HCT116 (cell line): Measurements from ENCODE around the gene NALCN. TPM values are rescaled to one million over a fixed set of nuclear protein-coding genes. Genes with fewer than 3 reads are reported as not detected.

Experiments
- ATAC-seq: fragments of 200-7000 bp; cut with Tn5 transposase; 2 replicates; pipeline ENCODE4 v1.9.1; 2020; ENCODE audit warnings: mild to moderate bottlenecking, moderate library complexity
- BruUV-seq: library from RNA; stranded (reverse); fragments of 400-500 nt; replicated peaks from 2 replicates; lab custom pipeline; 2021; lab: Mats Ljungman, UMichigan
- CTCF ChIA-PET: fragments of 300-600 bp; sonication (Branson Sonifier 250); formaldehyde crosslinking; loops from one replicate; lab custom pipeline; 2021; ENCODE audit warnings: antibody characterized with exemption; lab: Charles Lee
- POLR2A ChIA-PET: fragments of 300-600, 350-600 bp; sonication (Branson Sonifier 250); formaldehyde crosslinking; loops from one replicate; lab custom pipeline; 2021; ENCODE audit warnings: antibody characterized with exemption; lab: Charles Lee
- RAD21 ChIA-PET, 2 experiments: fragments of 300-600 bp; sonication (Branson Sonifier 250); formaldehyde crosslinking; loops; one replicate each; lab custom pipeline; 2023; ENCODE audit warnings: low total read pairs in 2 of 2; ENCODE audit not compliant: uncharacterized antibody in 2 of 2, unreplicated experiment in 2 of 2, low non-redundant PET in 1 of 2; lab: Charles Lee
- DNase-seq: peaks from one replicate; pipeline ENCODE4 v3.0.0-alpha.2; 2010; ENCODE audit warnings: low read depth, low spot score
- H2AFZ ChIP-seq: fragments of 200-600 bp; shearing (Covaris generic), sonication (generic); 2 replicates; pipeline ENCODE4 v1.6.1; 2017; ENCODE audit warnings: low read depth, mixed run types, mixed read lengths, antibody characterized with exemption, low read length; ENCODE audit not compliant: poor library complexity, severe bottlenecking
- H3K27ac ChIP-seq: 2 replicates; pipeline ENCODE4 v1.5.1; 2012; ENCODE audit warnings: low read depth, low read length
- H3K27me3 ChIP-seq: fragments of 200-600 bp; sonication (generic); 2 replicates; pipeline ENCODE4 v1.6.1; 2016; ENCODE audit warnings: mixed run types, low read length, mixed read lengths; ENCODE audit not compliant: insufficient read depth
- H3K36me3 ChIP-seq, 2 experiments: fragments of 200-500 bp in 1 of 2; fragments of 200-600 bp in 1 of 2; sonication (Bioruptor generic) in 1 of 2; sonication (generic) in 1 of 2; 2 replicates each; pipeline versions ENCODE4 v1.5.1 to v1.6.1; 2014 to 2016; ENCODE audit warnings: low read length in 2 of 2, inconsistent platforms in 1 of 2, mixed read lengths in 1 of 2, mixed run types in 1 of 2; ENCODE audit not compliant: insufficient read depth in 2 of 2, control insufficient read depth in 1 of 2
- H3K4me1 ChIP-seq, 2 experiments: fragments of 200-600 bp in 1 of 2; sonication (generic) in 1 of 2; 2 replicates each; pipeline versions ENCODE4 v1.5.1 to v1.6.1; 2012 to 2017; ENCODE audit warnings: low read length in 2 of 2, inconsistent platforms in 1 of 2, mild to moderate bottlenecking in 1 of 2, mixed read lengths in 1 of 2, mixed run types in 1 of 2, moderate library complexity in 1 of 2; ENCODE audit not compliant: insufficient read depth in 2 of 2, control insufficient read depth in 1 of 2
- H3K4me2 ChIP-seq: fragments of 200-600 bp; sonication (generic); 2 replicates; pipeline ENCODE4 v1.6.1; 2017; ENCODE audit warnings: mixed run types, low read length, mixed read lengths
- H3K4me3 ChIP-seq, 2 experiments: fragments of 200-600 bp in 1 of 2; sonication (generic) in 1 of 2; replicated peaks in 1 of 2; 2 replicates each; pipeline ENCODE4 v1.5.1; 2011 to 2016; ENCODE audit warnings: low read length in 2 of 2, control low read depth in 1 of 2, low read depth in 1 of 2, mild to moderate bottlenecking in 1 of 2, mixed read lengths in 1 of 2, mixed run types in 1 of 2
- H3K79me2 ChIP-seq: fragments of 200-600 bp; sonication (generic); 2 replicates; pipeline ENCODE4 v1.6.1; 2017; ENCODE audit warnings: mild to moderate bottlenecking, mixed run types, low read length, moderate library complexity, mixed read lengths; ENCODE audit not compliant: insufficient read depth
- H3K9ac ChIP-seq: fragments of 200-600 bp; sonication (generic); 2 replicates; pipeline ENCODE4 v1.6.1; 2016; ENCODE audit warnings: low read length, mixed read lengths
- H3K9me2 ChIP-seq: fragments of 200-600 bp; sonication (generic), shearing (Covaris generic); 2 replicates; pipeline ENCODE4 v1.6.1; 2017; ENCODE audit warnings: mixed run types, mild to moderate bottlenecking, moderate library complexity; ENCODE audit not compliant: insufficient read depth
- H3K9me3 ChIP-seq, 2 experiments: fragments of 200-500 bp in 1 of 2; fragments of 200-600 bp in 1 of 2; sonication (Bioruptor generic) in 1 of 2; sonication (generic) in 1 of 2; 2 replicates each; pipeline ENCODE4 v1.6.1; 2014 to 2017; ENCODE audit warnings: low read length in 2 of 2, mixed read lengths in 2 of 2, inconsistent platforms in 1 of 2, low read depth in 1 of 2, mild to moderate bottlenecking in 1 of 2, mixed run types in 1 of 2, moderate library complexity in 1 of 2; ENCODE audit not compliant: control insufficient read depth in 1 of 2, insufficient read depth in 1 of 2
- H4K20me1 ChIP-seq: fragments of 200-600 bp; sonication (generic), shearing (Covaris generic); 2 replicates; pipeline ENCODE4 v1.6.1; 2017; ENCODE audit warnings: mixed run types, mild to moderate bottlenecking, moderate library complexity; ENCODE audit not compliant: insufficient read depth
- CBX3 ChIP-seq: IDR thresholded peaks from 2 replicates; pipeline ENCODE4 v1.6.1; 2012; ENCODE audit warnings: low read depth
- CTCF ChIP-seq, 3 experiments: fragments of 200-600 bp in 1 of 3; sonication (generic) in 1 of 3; IDR thresholded peaks in 2 of 3; conservative IDR thresholded peaks in 1 of 3; 2 replicates each; pipeline ENCODE4 v1.5.1; 2012 to 2017; ENCODE audit warnings: low read depth in 2 of 3, low read length in 2 of 3, antibody characterized with exemption in 1 of 3, borderline replicate concordance in 1 of 3, control low read depth in 1 of 3, mild to moderate bottlenecking in 1 of 3, mixed read lengths in 1 of 3, mixed run types in 1 of 3, moderate library complexity in 1 of 3; ENCODE audit not compliant: insufficient read depth in 1 of 3
- ELF1 ChIP-seq: IDR thresholded peaks from 2 replicates; pipeline ENCODE4 v1.6.1; 2012; ENCODE audit warnings: low read depth, borderline replicate concordance
- EZH2phosphoT487 ChIP-seq: fragments of 200-600 bp; IDR thresholded peaks from 2 replicates; pipeline ENCODE4 v1.6.1; 2018; ENCODE audit warnings: antibody characterized with exemption, borderline replicate concordance
- JUND ChIP-seq: IDR thresholded peaks from 2 replicates; pipeline ENCODE4 v1.6.1; 2012
- MAX ChIP-seq: IDR thresholded peaks from 2 replicates; pipeline ENCODE4 v1.6.1; 2012
- POLR2A ChIP-seq: IDR thresholded peaks from 2 replicates; pipeline ENCODE4 v1.7.0; 2011; ENCODE audit warnings: borderline replicate concordance; ENCODE audit not compliant: insufficient read depth, insufficient read length; ENCODE audit errors: extremely low read depth
- POLR2AphosphoS5 ChIP-seq: IDR thresholded peaks from 2 replicates; pipeline ENCODE4 v1.6.1; 2011; ENCODE audit warnings: mild to moderate bottlenecking, low read depth, low read length, moderate library complexity
- REST ChIP-seq: IDR thresholded peaks from 2 replicates; pipeline ENCODE4 v1.6.1; 2012; ENCODE audit warnings: low read depth
- SIN3A ChIP-seq: IDR thresholded peaks from 2 replicates; pipeline ENCODE4 v1.6.1; 2012; ENCODE audit warnings: low read depth
- SP1 ChIP-seq: IDR thresholded peaks from 2 replicates; pipeline ENCODE4 v1.6.1; 2012; ENCODE audit warnings: low read depth
- SRF ChIP-seq: IDR thresholded peaks from 2 replicates; pipeline ENCODE4 v1.6.1; 2012; ENCODE audit warnings: low read depth
- TCF7L2 ChIP-seq: IDR thresholded peaks from 2 replicates; pipeline ENCODE4 v1.7.0; 2011; ENCODE audit warnings: borderline replicate concordance, inconsistent platforms; ENCODE audit not compliant: insufficient read depth, insufficient read length; ENCODE audit errors: extremely low read depth
- ZFX ChIP-seq: fragments of 450-650 bp; IDR thresholded peaks from 2 replicates; pipeline ENCODE4 v1.6.1; 2017
- ZNF274 ChIP-seq: fragments of 200-500 bp; sonication (Bioruptor generic); IDR thresholded peaks from 2 replicates; pipeline ENCODE4 v1.6.1; 2014; ENCODE audit warnings: mild to moderate bottlenecking, low read depth, low read length, inconsistent platforms
- intact Hi-C: fragments of 100-400 bp; cut with micrococcal nuclease; formaldehyde crosslinking; loops from 2 replicates; pipeline ENCODE4 v1.10.0; 2022
- total RNA-seq: library from RNA; stranded (reverse); gene quantifications from one replicate; pipeline ENCODE4 v1.2.1, GENCODE V29; 2021; ENCODE audit not compliant: unreplicated experiment

The NALCN gene
- total RNA-seq, 1 experiment from 2014 or later, result not detected

GRCh38 chr13:101283782-101284181 is 132.5 kb downstream of the NALCN start:
- no peaks in the 10 kb centered on the region for H3K27me3 ChIP-seq
- POLR2A ChIA-PET, result no interaction called here
- no peak overlapping the region for H3K4me3 ChIP-seq
- ATAC-seq (no peak), DNase-seq (no peak)
- no peak overlapping the region for H3K9ac ChIP-seq
- H3K9me2 ChIP-seq, result no peaks in the 10 kb centered on the region
- no peak overlapping the region for H2AFZ ChIP-seq
- H3K4me1 ChIP-seq, result no peaks in the 10 kb centered on the region
- H3K27ac ChIP-seq, result no peak overlapping the region
- no peaks in the 10 kb centered on the region for H3K79me2 ChIP-seq
- intact Hi-C loops, result no loop called here
- CTCF ChIA-PET, result no interaction called here
- H3K36me3 ChIP-seq, result no peaks in the 10 kb centered on the region
- H3K4me2 ChIP-seq, result no peak overlapping the region
- BruUV-seq, result no TSS peak
- RAD21 ChIA-PET, result no interaction called here
- peaks cover 0 to under 1% of the 10 kb centered on the region in 2 experiments; a peak in 2 of 4 replicates for H3K9me3 ChIP-seq
- no peaks in the 10 kb centered on the region; the same call in 1 of the 2 replicates for H4K20me1 ChIP-seq
- TF ChIP-seq POLR2A (no peak), CBX3 (no peak)

- no peak for DNase-seq
- H3K27ac ChIP-seq, result no peak overlapping the region
- TF ChIP-seq MAX, result no peak
- TF ChIP-seq CBX3, result no peak
- no peak for TF ChIP-seq CTCF (IDR thresholded peaks at IDR 0.05 in 2 of 3, conservative IDR thresholded peaks at IDR 0.05 in 1 of 3; ENCODE audit: borderline replicate concordance in 1 of 3, insufficient read depth in 1 of 3, low read depth in 2 of 3, low read length in 2 of 3)
- TF ChIP-seq SIN3A, result no peak
- no peak for TF ChIP-seq ZNF274
- TF ChIP-seq ELF1, result no peak
- TF ChIP-seq POLR2AphosphoS5, result no peak
- no peak for TF ChIP-seq JUND
- no peak for TF ChIP-seq TCF7L2
- TF ChIP-seq ZFX, result no peak
- TF ChIP-seq REST, result no peak
- no peak for TF ChIP-seq SRF
- no peak for TF ChIP-seq EZH2phosphoT487
- TF ChIP-seq SP1, result no peak
- intact Hi-C loops, result no loop called here
- no peaks in the 10 kb centered on the region for H3K79me2 ChIP-seq
- H3K4me2 ChIP-seq, result no peak overlapping the region
- peaks cover 0 to 3% of the 10 kb centered on the region in 2 experiments; a peak in 2 of 4 replicates for H3K9me3 ChIP-seq
- CTCF ChIA-PET, result no interaction called here
- POLR2A ChIA-PET, result no interaction called here
- H3K9me2 ChIP-seq, result no peaks in the 10 kb centered on the region
- no peaks in the 10 kb centered on the region for H4K20me1 ChIP-seq
- no peak overlapping the region for H2AFZ ChIP-seq
- no peak for ATAC-seq
- no peaks in the 10 kb centered on the region for H3K27me3 ChIP-seq
- no peak overlapping the region for H3K9ac ChIP-seq
- RAD21 ChIA-PET, result no interaction called here
- H3K36me3 ChIP-seq, result no peaks in the 10 kb centered on the region
- BruUV-seq, result no TSS peak
- H3K4me3 ChIP-seq, result no peak overlapping the region
- H3K4me1 ChIP-seq, result no peaks in the 10 kb centered on the region
Measured at GRCh38 chr13:101272886-101273285, 143.4 kb downstream of the NALCN start.
